Panc1 (cell line): ENCODE measurements around the gene RIPK3. TPM values are rescaled to one million over a fixed set of nuclear protein-coding genes. Genes with fewer than 3 reads are reported as not detected.

ENCODE experiments used
- ATAC-seq: fragments of 200-7000 bp; cut with Tn5 transposase; 2 replicates; pipeline ENCODE4 v1.9.1; 2020; ENCODE audit warnings: mild to moderate bottlenecking, moderate library complexity
- BruUV-seq: library from RNA; stranded (reverse); fragments of 400-500 nt; replicated peaks from 2 replicates; lab custom pipeline; 2021; lab: Mats Ljungman, UMichigan
- CTCF ChIA-PET: fragments of 300-600 bp; sonication (Branson Sonifier 250); formaldehyde crosslinking; loops from one replicate; lab custom pipeline; 2022; ENCODE audit warnings: antibody characterized with exemption; lab: Charles Lee
- POLR2A ChIA-PET: fragments of 300-600 bp; sonication (Branson Sonifier 250); formaldehyde crosslinking; loops from one replicate; lab custom pipeline; 2022; ENCODE audit warnings: antibody characterized with exemption; lab: Charles Lee
- DNase-seq: peaks from one replicate; pipeline ENCODE4 v3.0.0-alpha.2; 2010; ENCODE audit warnings: low read depth, low spot score
- H3K27ac ChIP-seq: 2 replicates; pipeline ENCODE4 v1.5.1; 2011; ENCODE audit warnings: mild to moderate bottlenecking, low read length, inconsistent platforms
- H3K27me3 ChIP-seq: fragments of 200-500 bp; sonication (Bioruptor generic); 2 replicates; pipeline ENCODE4 v1.6.0; 2014; ENCODE audit warnings: low read length, inconsistent platforms; ENCODE audit not compliant: control insufficient read depth, insufficient read depth
- H3K36me3 ChIP-seq: fragments of 200-500 bp; sonication (Bioruptor generic); 2 replicates; pipeline ENCODE4 v1.5.1; 2014; ENCODE audit warnings: inconsistent platforms, mild to moderate bottlenecking, low read length, moderate library complexity; ENCODE audit not compliant: control insufficient read depth, insufficient read depth
- H3K4me1 ChIP-seq: 2 replicates; pipeline ENCODE4 v1.5.1; 2011; ENCODE audit warnings: inconsistent platforms, mild to moderate bottlenecking, low read length, moderate library complexity; ENCODE audit not compliant: control insufficient read depth, insufficient read depth
- H3K4me3 ChIP-seq, 2 experiments: 2 replicates each; pipeline ENCODE4 v1.5.1; 2011 to 2012; ENCODE audit warnings: low read depth in 2 of 2, low read length in 2 of 2, mild to moderate bottlenecking in 2 of 2, inconsistent platforms in 1 of 2, moderate library complexity in 1 of 2
- H3K9me3 ChIP-seq: fragments of 200-500 bp; sonication (Bioruptor generic); 2 replicates; pipeline ENCODE4 v1.5.1; 2014; ENCODE audit warnings: low read depth, mild to moderate bottlenecking, inconsistent platforms, low read length, moderate library complexity; ENCODE audit not compliant: control insufficient read depth, insufficient read depth
- POLR2AphosphoS5 ChIP-seq: IDR thresholded peaks from 2 replicates; pipeline ENCODE4 v1.6.1; 2012; ENCODE audit warnings: mild to moderate bottlenecking, low read depth, low read length, moderate library complexity
- SIN3A ChIP-seq: IDR thresholded peaks from 2 replicates; pipeline ENCODE4 v1.6.1; 2012; ENCODE audit warnings: low read depth, mild to moderate bottlenecking, low read length, moderate library complexity, borderline replicate concordance; ENCODE audit not compliant: insufficient read depth
- TCF7L2 ChIP-seq: IDR thresholded peaks from 2 replicates; pipeline ENCODE4 v1.6.1; 2011; ENCODE audit warnings: mild to moderate bottlenecking, low read depth, low read length, inconsistent platforms
- in situ Hi-C: cut with HindIII; loops from 2 replicates; pipeline ENCODE4 v1.10.0; 2016; ENCODE audit warnings: low sequenced_read_pairs, low pct_unique_long_range_greater_than_20kb
- intact Hi-C: fragments of 100-400 bp; cut with micrococcal nuclease; formaldehyde crosslinking; loops from one replicate; pipeline ENCODE4 v1.10.0; 2022; ENCODE audit not compliant: unreplicated experiment
- total RNA-seq: library from RNA; stranded (reverse); gene quantifications from one replicate; pipeline ENCODE4 v1.2.1, GENCODE V29; 2021; ENCODE audit not compliant: unreplicated experiment
- TF ChIP-seq, protein P1 (sequence below), 2 experiments: IDR thresholded peaks; 2 replicates each; pipeline ENCODE4 v1.6.1; 2011 to 2012; ENCODE audit warnings: low read depth in 2 of 2, control low read depth in 1 of 2, low read length in 1 of 2, mild to moderate bottlenecking in 1 of 2, moderate library complexity in 1 of 2; ENCODE audit not compliant: insufficient read depth in 1 of 2
- TF ChIP-seq, protein P2 (sequence below): fragments of 450-650 bp; IDR thresholded peaks from 2 replicates; pipeline ENCODE4 v1.5.1; 2017; ENCODE audit warnings: mild to moderate bottlenecking

The RIPK3 gene
- total RNA-seq, 1 experiment from 2014 or later: not detected

DNA sequence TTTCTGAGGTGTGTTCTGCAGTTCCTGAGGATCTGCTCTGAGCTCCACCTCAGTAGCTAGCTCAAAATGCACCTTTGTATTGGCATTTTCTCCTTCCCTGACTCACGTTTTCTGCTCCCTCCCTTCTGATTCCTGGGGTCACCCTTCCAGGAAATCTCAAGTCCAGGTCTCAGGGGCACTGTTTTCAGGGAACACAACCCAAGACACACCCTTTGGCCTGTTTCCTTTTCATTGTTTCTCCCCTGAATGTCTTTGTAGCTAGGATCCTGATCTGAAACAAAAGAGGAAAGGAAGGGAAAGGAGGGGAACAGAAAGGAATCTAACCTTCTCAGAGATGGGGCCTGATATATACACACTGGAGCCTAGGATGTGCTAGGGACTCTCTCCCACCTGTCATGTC is 7.3 kb upstream of the RIPK3 start:
- intact Hi-C loops (no loop called here), in situ Hi-C loops (no loop called here)
- no peaks in the 10 kb centered on the region for H3K36me3 ChIP-seq
- no peaks in the 10 kb centered on the region for H3K27me3 ChIP-seq
- no peak for ATAC-seq
- TF ChIP-seq TCF7L2: no peak
- TF ChIP-seq, protein P1, sequence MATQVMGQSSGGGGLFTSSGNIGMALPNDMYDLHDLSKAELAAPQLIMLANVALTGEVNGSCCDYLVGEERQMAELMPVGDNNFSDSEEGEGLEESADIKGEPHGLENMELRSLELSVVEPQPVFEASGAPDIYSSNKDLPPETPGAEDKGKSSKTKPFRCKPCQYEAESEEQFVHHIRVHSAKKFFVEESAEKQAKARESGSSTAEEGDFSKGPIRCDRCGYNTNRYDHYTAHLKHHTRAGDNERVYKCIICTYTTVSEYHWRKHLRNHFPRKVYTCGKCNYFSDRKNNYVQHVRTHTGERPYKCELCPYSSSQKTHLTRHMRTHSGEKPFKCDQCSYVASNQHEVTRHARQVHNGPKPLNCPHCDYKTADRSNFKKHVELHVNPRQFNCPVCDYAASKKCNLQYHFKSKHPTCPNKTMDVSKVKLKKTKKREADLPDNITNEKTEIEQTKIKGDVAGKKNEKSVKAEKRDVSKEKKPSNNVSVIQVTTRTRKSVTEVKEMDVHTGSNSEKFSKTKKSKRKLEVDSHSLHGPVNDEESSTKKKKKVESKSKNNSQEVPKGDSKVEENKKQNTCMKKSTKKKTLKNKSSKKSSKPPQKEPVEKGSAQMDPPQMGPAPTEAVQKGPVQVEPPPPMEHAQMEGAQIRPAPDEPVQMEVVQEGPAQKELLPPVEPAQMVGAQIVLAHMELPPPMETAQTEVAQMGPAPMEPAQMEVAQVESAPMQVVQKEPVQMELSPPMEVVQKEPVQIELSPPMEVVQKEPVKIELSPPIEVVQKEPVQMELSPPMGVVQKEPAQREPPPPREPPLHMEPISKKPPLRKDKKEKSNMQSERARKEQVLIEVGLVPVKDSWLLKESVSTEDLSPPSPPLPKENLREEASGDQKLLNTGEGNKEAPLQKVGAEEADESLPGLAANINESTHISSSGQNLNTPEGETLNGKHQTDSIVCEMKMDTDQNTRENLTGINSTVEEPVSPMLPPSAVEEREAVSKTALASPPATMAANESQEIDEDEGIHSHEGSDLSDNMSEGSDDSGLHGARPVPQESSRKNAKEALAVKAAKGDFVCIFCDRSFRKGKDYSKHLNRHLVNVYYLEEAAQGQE (IDR thresholded peaks at IDR 0.05; ENCODE audit: insufficient read depth in 1 of 2, low read depth in 2 of 2, low read length in 1 of 2): no peak
- TF ChIP-seq, protein P2, sequence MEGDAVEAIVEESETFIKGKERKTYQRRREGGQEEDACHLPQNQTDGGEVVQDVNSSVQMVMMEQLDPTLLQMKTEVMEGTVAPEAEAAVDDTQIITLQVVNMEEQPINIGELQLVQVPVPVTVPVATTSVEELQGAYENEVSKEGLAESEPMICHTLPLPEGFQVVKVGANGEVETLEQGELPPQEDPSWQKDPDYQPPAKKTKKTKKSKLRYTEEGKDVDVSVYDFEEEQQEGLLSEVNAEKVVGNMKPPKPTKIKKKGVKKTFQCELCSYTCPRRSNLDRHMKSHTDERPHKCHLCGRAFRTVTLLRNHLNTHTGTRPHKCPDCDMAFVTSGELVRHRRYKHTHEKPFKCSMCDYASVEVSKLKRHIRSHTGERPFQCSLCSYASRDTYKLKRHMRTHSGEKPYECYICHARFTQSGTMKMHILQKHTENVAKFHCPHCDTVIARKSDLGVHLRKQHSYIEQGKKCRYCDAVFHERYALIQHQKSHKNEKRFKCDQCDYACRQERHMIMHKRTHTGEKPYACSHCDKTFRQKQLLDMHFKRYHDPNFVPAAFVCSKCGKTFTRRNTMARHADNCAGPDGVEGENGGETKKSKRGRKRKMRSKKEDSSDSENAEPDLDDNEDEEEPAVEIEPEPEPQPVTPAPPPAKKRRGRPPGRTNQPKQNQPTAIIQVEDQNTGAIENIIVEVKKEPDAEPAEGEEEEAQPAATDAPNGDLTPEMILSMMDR: no peak
- no peak for TF ChIP-seq SIN3A
- TF ChIP-seq POLR2AphosphoS5: no peak
- DNase-seq: no peak
- H3K27ac ChIP-seq: no peak overlapping the region
- POLR2A ChIA-PET: no interaction called here
- H3K4me3 ChIP-seq: no peak overlapping the region
- H3K9me3 ChIP-seq: no peaks in the 10 kb centered on the region
- CTCF ChIA-PET: no interaction called here
- no peaks in the 10 kb centered on the region for H3K4me1 ChIP-seq
- BruUV-seq: no TSS peak

DNA sequence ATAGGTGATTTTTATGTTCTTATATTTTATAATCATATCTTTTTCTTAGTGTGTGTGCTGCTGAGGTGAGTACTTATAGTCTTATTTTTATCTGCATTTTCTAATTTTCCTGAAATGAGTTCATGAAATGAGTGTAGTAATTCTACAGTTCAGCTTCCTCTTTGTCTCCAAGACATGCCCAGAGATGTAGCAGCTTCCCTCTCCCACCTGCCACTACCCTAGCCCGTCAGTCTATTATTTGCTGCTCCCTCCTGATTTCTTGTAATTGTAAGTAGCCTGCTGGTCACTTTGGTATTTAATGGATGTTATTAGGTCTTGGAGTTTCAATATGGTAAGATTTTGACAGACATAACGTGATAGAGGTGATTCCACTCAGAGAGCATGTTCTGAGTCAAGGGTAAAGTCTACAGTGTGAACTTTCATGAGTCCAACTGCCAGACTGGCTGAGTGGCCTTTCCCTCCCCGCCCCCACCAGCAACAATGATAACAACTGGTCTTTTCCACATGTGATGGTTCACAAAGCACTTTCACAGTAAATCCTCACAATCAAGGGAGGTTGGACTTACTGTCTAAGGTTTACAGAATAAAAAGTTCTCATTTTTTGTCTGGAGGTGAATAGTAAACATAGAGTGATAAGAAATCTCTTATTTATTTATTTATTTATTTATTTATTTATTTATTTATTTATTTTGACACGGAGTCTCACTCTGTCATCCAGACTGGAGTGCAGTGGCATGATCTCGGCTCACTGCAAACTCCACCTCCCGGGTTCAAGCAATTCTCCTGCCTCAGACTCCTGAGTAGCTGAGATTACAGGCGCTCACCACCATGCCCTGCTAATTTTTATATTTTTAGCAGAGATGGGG is 4.2 kb upstream of the RIPK3 start:
- ATAC-seq: no peak
- in situ Hi-C loops: no loop called here

More for the DNA sequence above, 4.2 kb upstream of the RIPK3 start:
- intact Hi-C loops: no loop called here
- Histone ChIP-seq H3K4me1 (no peaks in the 10 kb centered on the region), H3K4me3 (no peak overlapping the region), H3K36me3 (no peaks in the 10 kb centered on the region), H3K9me3 (no peaks in the 10 kb centered on the region), H3K27me3 (no peaks in the 10 kb centered on the region; the same call in 1 of the 2 replicates), H3K27ac (no peak overlapping the region)
- no peak for DNase-seq
- BruUV-seq: no TSS peak
- POLR2A ChIA-PET: no interaction called here
- CTCF ChIA-PET: no interaction called here
- TF ChIP-seq TCF7L2 (no peak), SIN3A (no peak), POLR2AphosphoS5 (no peak)
- TF ChIP-seq, protein P2: no peak
- TF ChIP-seq, protein P1 (IDR thresholded peaks at IDR 0.05; ENCODE audit: insufficient read depth in 1 of 2, low read depth in 2 of 2, low read length in 1 of 2): no peak
